Bone marrow (tissue), 2 donors: ENCODE data around the gene RPL36.
A peak's percentile ranks its signal among the peaks of the same experiment; 100 is the strongest.
"Not testable (repeated sequence)": the region's sequence is repeated elsewhere in the genome, so short reads cannot be mapped to it uniquely, and the experiment has no call there.

Source experiments
- DNase-seq, 2 donors: peaks; one replicate each; lab custom pipeline; 2025; lab: John Stamatoyannopoulos, UW

Gene RPL36

GRCh38 chr19:5706876-5707573, 16.9 kb downstream of the RPL36 start:
- no peak for DNase-seq

GRCh38 chr19:5707576-5708575, 17.8 kb downstream of the RPL36 start:
- DNase-seq = no peak

GRCh38 chr19:5711025-5711424, 20.9 kb downstream of the RPL36 start:
- no peak for DNase-seq

- DNase-seq = no peak
Observed at GRCh38 chr19:5711713-5712161, 21.6 kb downstream of the RPL36 start.

- DNase-seq = no peak
Observed at GRCh38 chr19:5713228-5713627, 23.1 kb downstream of the RPL36 start.

GRCh38 chr19:5714816-5715215, 24.7 kb downstream of the RPL36 start:
- DNase-seq = no peak

- no peak for DNase-seq
Observed at GRCh38 chr19:5717215-5717935, 27.3 kb downstream of the RPL36 start.

GRCh38 chr19:5718037-5718578, 28.0 kb downstream of the RPL36 start:
- DNase-seq = no peak

- DNase-seq = peak in 1 of 2 donors; percentile 1
Observed at GRCh38 chr19:5718579-5719273, 28.6 kb downstream of the RPL36 start.

GRCh38 chr19:5719274-5719960, 29.3 kb downstream of the RPL36 start:
- DNase-seq = no peak

- peak; percentile 98 to 100 for DNase-seq
Observed at GRCh38 chr19:5719961-5720790, 30.1 kb downstream of the RPL36 start, which contains the start of the genes CATSPERD and LONP1. TSS of gene CATSPERD (plus strand) at chr19:5720637. CDS start at chr19:5720738, 101 bp downstream. TSS of gene LONP1 (minus strand) at chr19:5720146. CDS start at chr19:5720132, 14 bp downstream.

GRCh38 chr19:5727453-5728050, 37.5 kb downstream of the RPL36 start:
- DNase-seq = no peak

- not testable (repeated sequence) for DNase-seq
Observed at GRCh38 chr19:5733172-5733571, 43.1 kb downstream of the RPL36 start.

- DNase-seq = no peak
Observed at GRCh38 chr19:5738423-5738822, 48.3 kb downstream of the RPL36 start.
